K562 (cell line): ENCODE data around the gene GANAB. TPM values are rescaled to one million over a fixed set of nuclear protein-coding genes. Genes with fewer than 3 reads are reported as not detected.
A peak's percentile ranks its signal among the peaks of the same experiment; 100 is the strongest.

Experiments
- ARID1B ChIP-seq: fragments of 450-650 bp; IDR thresholded peaks from 2 replicates; pipeline ENCODE4 v1.6.1; 2016; ENCODE audit warnings: antibody characterized with exemption, mild to moderate bottlenecking, inconsistent platforms
- EP400 ChIP-seq: fragments of 450-650 bp; IDR thresholded peaks from 2 replicates; pipeline ENCODE4 v1.6.1; 2017; ENCODE audit warnings: antibody characterized with exemption, mild to moderate bottlenecking, moderate library complexity
- FOSL1 ChIP-seq: fragments of 200-800 bp; sonication (Bioruptor generic); conservative IDR thresholded peaks from 2 replicates; pipeline ENCODE4 v1.6.1; 2016; ENCODE audit warnings: missing genetic modification characterization, missing compliant biosample characterization
- GATAD2B ChIP-seq: fragments of 450-650 bp; IDR thresholded peaks from 2 replicates; pipeline ENCODE4 v1.6.1; 2017; ENCODE audit warnings: mild to moderate bottlenecking, borderline replicate concordance
- KDM5B ChIP-seq: fragments of 200-600 bp; sonication (generic); IDR thresholded peaks from 2 replicates; pipeline ENCODE4 v1.6.1; 2012; ENCODE audit warnings: low read depth, mild to moderate bottlenecking, moderate library complexity, low read length, control low read depth, inconsistent platforms; ENCODE audit not compliant: insufficient replicate concordance
- MAX ChIP-seq: sonication (generic); formaldehyde crosslinking; IDR thresholded peaks from 2 replicates; pipeline ENCODE4 v1.9.0; 2022; ENCODE audit warnings: mild to moderate bottlenecking, missing genetic modification reagents
- PRDM10 ChIP-seq: fragments of 450-650 bp; IDR thresholded peaks from 2 replicates; pipeline ENCODE4 v1.6.1; 2018; ENCODE audit not compliant: partially characterized antibody
- RBM22 ChIP-seq: fragments of 200-400 bp; formaldehyde crosslinking; IDR thresholded peaks from 2 replicates; pipeline ENCODE4 v1.6.1; 2018; ENCODE audit warnings: low read length, low read depth; ENCODE audit not compliant: poor library complexity, severe bottlenecking
- RCOR1 ChIP-seq, 2 experiments: IDR thresholded peaks; 2 replicates each; pipeline ENCODE4 v1.6.1; 2012; ENCODE audit warnings: low read depth in 2 of 2, low read length in 2 of 2, borderline replicate concordance in 1 of 2, improper control_type of control experiment in 1 of 2
- SMARCE1 ChIP-seq: fragments of 450-650 bp; IDR thresholded peaks from 2 replicates; pipeline ENCODE4 v1.7.1; 2016; ENCODE audit warnings: mild to moderate bottlenecking
- SNAPC5 ChIP-seq: fragments of 250-450 bp; sonication (Bioruptor Pico); IDR thresholded peaks from 2 replicates; pipeline ENCODE4 v1.8.0; 2021; ENCODE audit warnings: moderate library complexity, mild to moderate bottlenecking, inconsistent platforms
- SOX6 ChIP-seq: fragments of 450-650 bp; IDR thresholded peaks from 2 replicates; pipeline ENCODE4 v1.6.1; 2014; ENCODE audit warnings: mild to moderate bottlenecking
- SPI1 ChIP-seq: IDR thresholded peaks from 2 replicates; pipeline ENCODE4 v1.6.1; 2011; ENCODE audit warnings: low read depth, low read length, control low read depth, borderline replicate concordance
- SUPT5H ChIP-seq: fragments of 450-650 bp; IDR thresholded peaks from 2 replicates; pipeline ENCODE4 v1.6.1; 2016
- USF1 ChIP-seq: sonication (generic); formaldehyde crosslinking; IDR thresholded peaks from 2 replicates; pipeline ENCODE4 v1.9.0; 2022; ENCODE audit warnings: mild to moderate bottlenecking, missing genetic modification reagents
- ZEB2 ChIP-seq: fragments of 450-650 bp; IDR thresholded peaks from 2 replicates; pipeline ENCODE4 v1.6.1; 2016
- ZFP1 ChIP-seq: fragments of 450-650 bp; formaldehyde crosslinking; IDR thresholded peaks from 2 replicates; pipeline ENCODE4 v1.4.0; 2020; ENCODE audit warnings: mild to moderate bottlenecking, mixed read lengths
- ZHX1 ChIP-seq: fragments of 150-350 bp; conservative IDR thresholded peaks from 2 replicates; pipeline ENCODE4 v1.6.1; 2014; ENCODE audit warnings: low read length
- ZNF316 ChIP-seq: fragments of 450-650 bp; IDR thresholded peaks from 2 replicates; pipeline ENCODE4 v1.6.1; 2016
- ZNF395 ChIP-seq: fragments of 200-800 bp; sonication (Bioruptor generic); IDR thresholded peaks from 2 replicates; pipeline ENCODE4 v1.6.1; 2017; ENCODE audit warnings: missing genetic modification characterization, missing compliant biosample characterization
- ZNF764 ChIP-seq: fragments of 250-450 bp; sonication (Bioruptor Pico); IDR thresholded peaks from 2 replicates; pipeline ENCODE4 v1.4.0; 2020; ENCODE audit warnings: low read depth, mild to moderate bottlenecking, moderate library complexity
- polyA plus RNA-seq, 8 experiments: library from polyadenylated mRNA; depleted of rRNA in 4 of 8; stranded (reverse) in 5 of 8; unstranded in 3 of 8; fragments of >200 nt; fragmentation: Nextera tagmentation in 2 of 8; fragmentation: Illumina TruSeq in 1 of 8; extraction: Ambion mirVana in 2 of 8; extraction: Trizol in 1 of 8; gene quantifications; 2 replicates each; pipeline versions ENCODE4 v1.2.1 to v1.2.3, GENCODE V29; 2011 to 2014; ENCODE audit warnings: inconsistent platforms in 1 of 8, missing spikeins in 1 of 8
- total RNA-seq, 7 experiments: library from RNA; depleted of rRNA in 6 of 7; stranded (reverse); fragments of >200 nt in 6 of 7; fragmentation: Illumina TruSeq in 2 of 7; extraction: Trizol in 2 of 7; gene quantifications; 2 replicates each; pipeline versions ENCODE4 v1.2.1 to v1.2.3, GENCODE V29; 2011 to 2021; ENCODE audit warnings: low replicate concordance in 1 of 7

The GANAB gene
- total and polyA plus RNA-seq, 9 of the 15 experiments (the other 6 are each of a cell fraction or from before 2014, with no cell fraction given), result 6.5 to 284 (median 161) TPM

GRCh38 chr11:62614275-62614674, 32.1 kb downstream of the GANAB start (continued):
- no peak for TF ChIP-seq PRDM10
- peak; percentile 76 for TF ChIP-seq ZNF316
- TF ChIP-seq KDM5B, result no peak
- TF ChIP-seq SOX6, result no peak
- no peak for TF ChIP-seq ZFP1 (CRISPR knock-in tag)
- no peak for TF ChIP-seq ZNF764 (CRISPR knock-in tag)
- TF ChIP-seq USF1, result no peak
- TF ChIP-seq SNAPC5 (CRISPR knock-in tag), result no peak
- TF ChIP-seq GATAD2B, result no peak
- TF ChIP-seq SPI1, result no peak
- no peak for TF ChIP-seq RBM22
- no peak for TF ChIP-seq SUPT5H
- TF ChIP-seq ZEB2, result 0 out of 2 replicates have a peak, but pooled peaks have one; percentile 47
- TF ChIP-seq ZHX1, result no peak
- TF ChIP-seq ZNF395 (CRISPR knock-in tag), result no peak
- peak; percentile 52 for TF ChIP-seq MAX (CRISPR knock-in tag)
- TF ChIP-seq RCOR1 (IDR thresholded peaks at IDR 0.05; ENCODE audit: borderline replicate concordance in 1 of 2, low read depth in 2 of 2, low read length in 2 of 2), result no peak
- peak; percentile 36 for TF ChIP-seq FOSL1 (tag)
- TF ChIP-seq EP400, result no peak
- peak; percentile 25; the same call in 1 of the 2 replicates for TF ChIP-seq SMARCE1
- TF ChIP-seq ARID1B, result 0 out of 2 replicates have a peak, but pooled peaks have one; percentile 15
